K562 (cell line): ENCODE results near the gene KATNB1.

Experiments used
- ARID3B ChIP-seq: fragments of 250-450 bp; sonication (Bioruptor Pico); IDR thresholded peaks from 2 replicates; pipeline ENCODE4 v1.4.0; 2020; ENCODE audit warnings: borderline replicate concordance
- CBX3 ChIP-seq, 2 experiments: IDR thresholded peaks; 1 replicate in 1 of 2; 2 replicates in 1 of 2; pipeline ENCODE4 v1.6.1; 2012; ENCODE audit warnings: inconsistent platforms in 2 of 2, low read length in 2 of 2, borderline replicate concordance in 1 of 2, control low read depth in 1 of 2
- CREB1 ChIP-seq, 2 experiments: sonication (generic) in 1 of 2; formaldehyde crosslinking in 1 of 2; IDR thresholded peaks; 2 replicates each; pipeline versions ENCODE4 v1.6.1 to v1.8.0; 2012 to 2022; ENCODE audit warnings: inconsistent platforms in 1 of 2, mild to moderate bottlenecking in 1 of 2, missing genetic modification reagents in 1 of 2, moderate library complexity in 1 of 2
- CTCF ChIP-seq, 3 experiments: IDR thresholded peaks in 2 of 3; conservative IDR thresholded peaks in 1 of 3; 2 replicates each; pipeline ENCODE4 v1.5.1; 2011 to 2012; ENCODE audit warnings: low read length in 3 of 3, mild to moderate bottlenecking in 3 of 3, control low read depth in 2 of 3, improper control_type of control experiment in 1 of 3, inconsistent platforms in 1 of 3, low read depth in 1 of 3, mixed read lengths in 1 of 3, moderate library complexity in 1 of 3; ENCODE audit not compliant: insufficient read depth in 2 of 3
- EP300 ChIP-seq: IDR thresholded peaks from 2 replicates; pipeline ENCODE4 v1.6.1; 2012; ENCODE audit warnings: low read length, improper control_type of control experiment
- ILK ChIP-seq: fragments of 450-650 bp; IDR thresholded peaks from 2 replicates; pipeline ENCODE4 v1.6.1; 2016; ENCODE audit warnings: missing genetic modification characterization, low read depth, mild to moderate bottlenecking, missing compliant biosample characterization, moderate library complexity, borderline replicate concordance
- MBD1 ChIP-seq: fragments of 250-450 bp; sonication (Bioruptor Pico); IDR thresholded peaks from 2 replicates; pipeline ENCODE4 v1.8.0; 2022; ENCODE audit warnings: inconsistent platforms
- PHF8 ChIP-seq: fragments of 200-600 bp; sonication (generic); IDR thresholded peaks from 2 replicates; pipeline ENCODE4 v1.6.1; 2012; ENCODE audit warnings: mixed run types, mild to moderate bottlenecking, inconsistent platforms, low read length, moderate library complexity, borderline replicate concordance
- PKNOX1 ChIP-seq: fragments of 450-650 bp; IDR thresholded peaks from 2 replicates; pipeline ENCODE4 v1.6.1; 2016
- TSC22D4 ChIP-seq: fragments of 450-650 bp; IDR thresholded peaks from 2 replicates; pipeline ENCODE4 v1.6.1; 2016; ENCODE audit warnings: missing genetic modification characterization, missing biosample characterization, control low read depth
- ZBTB33 ChIP-seq: sonication (generic); formaldehyde crosslinking; IDR thresholded peaks from 2 replicates; pipeline ENCODE4 v1.8.1; 2023; ENCODE audit warnings: mild to moderate bottlenecking, missing genetic modification reagents
- ZFX ChIP-seq: sonication (generic); formaldehyde crosslinking; IDR thresholded peaks from 2 replicates; pipeline ENCODE4 v1.8.0; 2022; ENCODE audit warnings: mild to moderate bottlenecking, missing genetic modification reagents, moderate library complexity
- ZNF384 ChIP-seq: IDR thresholded peaks from 2 replicates; pipeline ENCODE4 v1.6.1; 2012; ENCODE audit warnings: low read depth, low read length, improper control_type of control experiment

- TF ChIP-seq CTCF (IDR thresholded peaks at IDR 0.05 in 2 of 3, conservative IDR thresholded peaks at IDR 0.05 in 1 of 3; ENCODE audit: insufficient read depth in 2 of 3, low read depth in 1 of 3, low read length in 3 of 3) (no peak), ILK (tag) (no peak), ZBTB33 (no peak), CREB1 (IDR thresholded peaks at IDR 0.05) (no peak), CREB1 (CRISPR knock-in tag; IDR thresholded peaks at IDR 0.05) (no peak), PHF8 (no peak), PKNOX1 (no peak), ZNF384 (no peak), ARID3B (CRISPR knock-in tag) (no peak), TSC22D4 (tag) (no peak), CBX3 (IDR thresholded peaks at IDR 0.05; ENCODE audit: borderline replicate concordance in 1 of 2, low read length in 2 of 2) (no peak), MBD1 (CRISPR knock-in tag) (no peak), ZFX (CRISPR knock-in tag) (no peak), EP300 (no peak)
Measured at GRCh38 chr16:57726433-57726947, 9.1 kb upstream of the KATNB1 start.
